Activated naive CD4-positive, alpha-beta T cell treated with anti-CD3 and anti-CD28 coated beads for 36 hours (primary cell): ENCODE results near the gene PGD. TPM values are rescaled to one million over a fixed set of nuclear protein-coding genes. Genes with fewer than 3 reads are reported as not detected.

Experiments
- CTCF ChIA-PET: fragments of 350-600 bp; sonication (Branson Sonifier 250); formaldehyde crosslinking; loops from one replicate; lab custom pipeline; 2021; ENCODE audit warnings: antibody characterized with exemption; lab: Charles Lee
- DNase-seq: peaks from one replicate; pipeline ENCODE4 v3.0.0-alpha.2; 2020
- H3K27ac Mint-ChIP-seq: one replicate; pipeline ENCODE4 v1.8.0; 2021; ENCODE audit warnings: mild to moderate bottlenecking, mixed read lengths
- H3K27me3 Mint-ChIP-seq: one replicate; pipeline ENCODE4 v1.8.0; 2021; ENCODE audit warnings: low read depth, mixed read lengths
- H3K36me3 Mint-ChIP-seq: one replicate; pipeline ENCODE4 v1.8.0; 2021; ENCODE audit warnings: low read depth, mixed read lengths
- H3K4me1 Mint-ChIP-seq: one replicate; pipeline ENCODE4 v1.8.0; 2021; ENCODE audit warnings: low read depth, mixed read lengths
- H3K4me3 Mint-ChIP-seq: one replicate; pipeline ENCODE4 v1.8.0; 2021; ENCODE audit warnings: mild to moderate bottlenecking, moderate library complexity, mixed read lengths
- H3K9me3 Mint-ChIP-seq: one replicate; pipeline ENCODE4 v1.8.0; 2021; ENCODE audit warnings: mixed read lengths
- intact Hi-C: fragments of 100-400 bp; cut with micrococcal nuclease; formaldehyde crosslinking; loops from one replicate; pipeline ENCODE4 v1.15.1; 2023
- total RNA-seq, 2 experiments: library from RNA; stranded (reverse); gene quantifications; one replicate each; pipeline ENCODE4 v1.2.3, GENCODE V29; 2021

The PGD gene
- total RNA-seq, 2 experiments from 2014 or later: 94.8 to 101 TPM

DNA sequence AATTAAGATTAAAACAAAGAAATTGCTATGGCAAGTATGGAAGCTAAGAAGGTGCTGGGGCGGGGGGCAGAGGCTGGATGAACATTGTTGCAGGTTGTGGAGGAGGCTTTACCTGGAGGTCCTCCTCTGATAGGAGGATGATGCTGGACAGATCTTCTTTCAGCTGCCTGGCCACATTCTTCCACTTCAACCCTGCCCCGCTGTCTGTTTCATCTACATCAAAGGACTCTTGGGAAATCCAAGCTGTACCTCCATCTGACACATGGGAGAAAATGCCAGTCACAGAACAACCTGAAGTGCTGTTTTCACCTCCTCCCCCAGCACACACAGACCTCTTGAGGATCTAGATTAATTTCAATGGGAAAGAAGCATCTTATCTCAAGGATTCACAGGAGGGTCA lies 68.2 kb downstream of the PGD start:
- intact Hi-C loops: no loop called here
- Mint-ChIP-seq H3K9me3 (no peaks in the 10 kb centered on the region), H3K4me1 (peaks cover 7% of the 10 kb centered on the region), H3K27ac (no peak overlapping the region), H3K27me3 (no peaks in the 10 kb centered on the region), H3K36me3 (peaks cover 24% of the 10 kb centered on the region), H3K4me3 (no peak overlapping the region)
- CTCF ChIA-PET: interaction anchor here (0.7 to 1.6 kb wide), 2 partner anchors 28 to 103 kb away, joined by 3 to 6 read pairs; no protein-coding TSS in a partner anchor
- no peak for DNase-seq

DNA sequence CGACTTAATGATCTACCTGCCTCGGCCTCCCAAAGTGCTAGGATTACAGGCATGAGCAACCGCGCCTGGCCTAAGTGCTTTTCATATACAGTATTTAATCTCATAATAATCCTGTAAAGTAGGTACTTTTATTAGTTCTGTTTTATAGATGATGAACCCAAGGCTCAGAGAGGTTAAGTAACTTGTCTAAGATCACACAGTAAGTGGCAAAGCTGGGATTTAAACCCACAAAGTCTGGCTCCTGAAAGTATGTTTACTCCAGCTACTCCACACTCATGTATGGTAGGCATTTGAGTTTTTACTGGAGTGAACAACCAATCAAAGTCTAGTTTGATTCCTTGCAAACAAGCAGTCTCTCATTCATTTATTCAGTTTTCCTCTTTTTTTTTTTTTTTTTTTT lies 71.2 kb downstream of the PGD start:
- Mint-ChIP-seq H3K36me3 (peaks cover 10% of the 10 kb centered on the region), H3K27me3 (no peaks in the 10 kb centered on the region), H3K27ac (no peak overlapping the region), H3K9me3 (no peaks in the 10 kb centered on the region), H3K4me3 (no peak overlapping the region), H3K4me1 (peaks cover 23% of the 10 kb centered on the region)
- CTCF ChIA-PET: no interaction called here
- intact Hi-C loops: loop anchor here (5.0 kb wide), 1 partner anchor 542 kb away; the partner anchor contains the start of gene TARDBP
- DNase-seq: no peak

Other genes starting within 250 kb of the PGD start
- 1 to 10 TPM; 6.1 to 6.2 TPM for gene KIF1B, start 188.5 kb upstream of the PGD start, total RNA-seq
- gene CENPS, start 31.4 kb downstream of the PGD start, total RNA-seq: 10 to 100 TPM; 21.5 to 23.4 TPM
- under 1 TPM; 0.29 to 0.47 TPM for gene CORT, start 51.0 kb downstream of the PGD start, total RNA-seq
- gene DFFA, start 73.5 kb downstream of the PGD start, total RNA-seq: 10 to 100 TPM; 34.2 to 36.1 TPM
- gene PEX14, start 75.9 kb downstream of the PGD start, total RNA-seq: 10 to 100 TPM; 15.8 to 17.2 TPM